Ectodermal cell (in vitro differentiated cells): ENCODE measurements around the gene DHCR24.

Experiments used
- H3K27ac ChIP-seq: 2 replicates; pipeline ENCODE4 v1.7.0; 2013; ENCODE audit warnings: mild to moderate bottlenecking, low read depth, low read length; ENCODE audit not compliant: insufficient read depth, poor library complexity, severe bottlenecking
- H3K27me3 ChIP-seq: 2 replicates; pipeline ENCODE4 v1.7.0; 2013; ENCODE audit warnings: mild to moderate bottlenecking, low read length; ENCODE audit not compliant: insufficient read depth, control insufficient read depth, poor library complexity, severe bottlenecking
- H3K36me3 ChIP-seq: one replicate; pipeline ENCODE4 v1.7.0; 2013; ENCODE audit warnings: low read length; ENCODE audit not compliant: control insufficient read depth, insufficient read depth
- H3K4me1 ChIP-seq: one replicate; pipeline ENCODE4 v1.7.0; 2013; ENCODE audit warnings: low read length; ENCODE audit not compliant: control insufficient read depth, insufficient read depth
- H3K4me3 ChIP-seq: 2 replicates; pipeline ENCODE4 v1.7.0; 2013; ENCODE audit warnings: low read depth, low read length, control low read depth; ENCODE audit not compliant: insufficient read depth
- H3K9me3 ChIP-seq: 2 replicates; pipeline ENCODE4 v1.7.0; 2013; ENCODE audit warnings: mild to moderate bottlenecking, low read length, moderate library complexity; ENCODE audit not compliant: control insufficient read depth
- WGBS, 2 experiments: methylation state at CpG; one replicate each; pipeline ENCODE4 v1.1.7; 2013; ENCODE audit warnings: missing lambda C conversion rate in 2 of 2; 5-methylcytosine and 5-hydroxymethylcytosine counted together

DHCR24 gene

GRCh38 chr1:54854381-54855020 lies 32.5 kb downstream of the DHCR24 start:
- H3K4me1 ChIP-seq, result no peaks in the 10 kb centered on the region
- H3K9me3 ChIP-seq, result no peaks in the 10 kb centered on the region
- H3K36me3 ChIP-seq, result peaks cover 27% of the 10 kb centered on the region
- no peaks in the 10 kb centered on the region for H3K27me3 ChIP-seq
- H3K4me3 ChIP-seq, result no peak overlapping the region
- H3K27ac ChIP-seq, result no peak overlapping the region
- WGBS, 2 experiments, result 92 to 97% methylated on average over 12 of the region's 12 CpGs

- H3K9me3 ChIP-seq, result no peaks in the 10 kb centered on the region
- H3K4me3 ChIP-seq, result no peak overlapping the region
- H3K4me1 ChIP-seq, result no peaks in the 10 kb centered on the region
- 95 to 96% methylated on average over 12 of the region's 12 CpGs for WGBS, 2 experiments
- no peak overlapping the region for H3K27ac ChIP-seq
- no peaks in the 10 kb centered on the region for H3K27me3 ChIP-seq
- H3K36me3 ChIP-seq, result peaks cover 32% of the 10 kb centered on the region
Measured at GRCh38 chr1:54853793-54854370, 33.1 kb downstream of the DHCR24 start.

DNA sequence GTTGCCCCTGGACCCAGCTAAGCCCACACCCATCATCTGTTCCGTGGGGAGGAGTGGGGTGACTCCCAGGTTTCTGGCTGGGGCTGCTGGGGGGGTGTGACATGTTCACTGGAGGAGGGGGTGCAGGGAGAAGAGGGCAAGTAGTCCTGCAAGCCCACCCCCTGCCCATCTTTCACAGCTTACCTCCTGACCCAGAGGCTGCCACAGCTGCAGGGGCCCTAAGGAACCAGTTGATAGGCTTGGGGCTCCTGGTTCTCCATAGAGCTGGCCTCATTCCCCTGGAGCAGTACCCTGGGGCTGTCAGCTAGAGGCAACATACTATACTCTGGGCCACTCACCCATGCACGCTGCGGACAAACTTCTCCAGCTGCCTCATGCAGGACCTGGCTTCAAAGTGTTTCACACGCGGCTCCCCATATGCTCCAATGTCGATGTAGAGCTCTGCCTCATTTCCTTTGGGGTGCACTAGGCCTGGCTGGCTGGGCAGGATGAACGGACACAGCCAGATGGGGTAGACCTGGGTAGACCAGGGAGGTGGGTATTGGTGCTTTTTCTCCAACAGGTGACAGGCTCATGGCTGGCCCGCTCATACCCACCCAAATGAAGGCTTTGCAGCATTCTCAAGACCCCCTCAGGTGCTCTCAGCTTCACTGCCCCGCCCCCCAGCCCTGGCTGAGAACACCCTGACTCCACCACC lies 33.8 kb downstream of the DHCR24 start:
- no peak overlapping the region for H3K4me3 ChIP-seq
- no peaks in the 10 kb centered on the region for H3K27me3 ChIP-seq
- no peaks in the 10 kb centered on the region for H3K9me3 ChIP-seq
- H3K4me1 ChIP-seq, result no peaks in the 10 kb centered on the region
- H3K36me3 ChIP-seq, result peaks cover 34% of the 10 kb centered on the region
- H3K27ac ChIP-seq, result no peak overlapping the region
- 95 to 98% methylated on average over 8 to 9 of the region's 9 CpGs for WGBS, 2 experiments

DNA sequence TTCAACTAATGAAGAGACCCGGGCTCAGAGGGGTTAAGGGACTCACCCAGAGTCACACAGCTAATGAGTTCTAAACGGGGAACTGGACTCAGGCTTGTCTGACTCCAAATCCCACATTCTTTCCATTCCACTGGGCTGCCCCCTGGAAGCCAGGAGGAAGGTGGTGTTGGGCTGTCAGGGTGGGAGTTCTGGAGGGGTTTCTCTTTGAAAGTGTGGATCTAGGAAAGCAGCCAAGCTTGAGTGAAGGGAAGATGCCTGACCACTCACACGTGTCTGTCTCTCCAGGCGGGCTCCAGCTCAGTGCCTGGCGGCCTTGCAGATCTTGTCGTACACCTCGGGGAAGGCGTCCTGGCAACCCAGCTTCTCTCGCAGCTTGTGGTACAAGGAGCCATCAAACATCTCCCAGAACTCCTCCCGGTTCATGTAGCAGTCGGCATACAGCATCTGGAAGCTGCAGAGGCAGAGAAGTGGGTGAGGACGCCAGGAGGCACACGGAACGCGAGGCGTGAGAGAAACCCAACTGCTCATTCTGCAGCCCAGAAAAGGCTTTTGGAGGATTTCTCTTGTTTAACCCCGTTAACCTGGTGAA lies 35.0 kb downstream of the DHCR24 start:
- Histone ChIP-seq H3K4me3 (no peak overlapping the region), H3K9me3 (no peaks in the 10 kb centered on the region), H3K27me3 (no peaks in the 10 kb centered on the region), H3K27ac (no peak overlapping the region), H3K36me3 (peaks cover 36% of the 10 kb centered on the region), H3K4me1 (no peaks in the 10 kb centered on the region)
- WGBS, 2 experiments, result 92 to 94% methylated on average over 17 of the region's 17 CpGs

- H3K4me3 ChIP-seq, result no peak overlapping the region
- no peaks in the 10 kb centered on the region for H3K4me1 ChIP-seq
- H3K9me3 ChIP-seq, result no peaks in the 10 kb centered on the region
- H3K27ac ChIP-seq, result no peak overlapping the region
- WGBS, 2 experiments, result 91 to 94% methylated on average over 9 of the region's 9 CpGs
- peaks cover 36% of the 10 kb centered on the region for H3K36me3 ChIP-seq
- no peaks in the 10 kb centered on the region for H3K27me3 ChIP-seq
Measured at GRCh38 chr1:54851406-54851805, 35.6 kb downstream of the DHCR24 start.

DNA sequence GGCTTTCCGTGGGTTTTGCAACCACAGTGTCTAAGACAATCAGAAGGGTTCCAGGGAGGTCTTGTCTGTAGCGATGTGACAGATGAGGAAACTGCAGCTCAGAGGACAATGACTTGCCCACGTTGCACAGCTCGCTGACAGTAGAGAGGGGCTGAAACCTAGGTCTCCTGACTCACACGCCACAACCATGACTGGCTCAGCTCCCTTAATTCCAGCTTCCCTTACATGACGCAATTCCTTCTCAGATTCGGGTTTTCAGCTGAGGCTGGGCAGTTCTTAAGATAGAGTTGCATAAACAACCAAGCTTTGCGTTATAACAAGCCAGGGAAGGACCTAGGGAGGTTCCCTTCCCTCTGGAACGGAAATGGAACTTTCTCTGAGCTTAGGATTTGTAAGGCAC lies 36.3 kb downstream of the DHCR24 start:
- no peak overlapping the region for H3K27ac ChIP-seq
- WGBS, 2 experiments, result 96% methylated on average over 9 of the region's 9 CpGs
- no peaks in the 10 kb centered on the region for H3K9me3 ChIP-seq
- no peak overlapping the region for H3K4me3 ChIP-seq
- H3K4me1 ChIP-seq, result no peaks in the 10 kb centered on the region
- H3K27me3 ChIP-seq, result no peaks in the 10 kb centered on the region
- peaks cover 36% of the 10 kb centered on the region for H3K36me3 ChIP-seq

- Histone ChIP-seq H3K4me3 (no peak overlapping the region), H3K27ac (no peak overlapping the region), H3K36me3 (peaks cover 36% of the 10 kb centered on the region), H3K9me3 (no peaks in the 10 kb centered on the region), H3K4me1 (no peaks in the 10 kb centered on the region), H3K27me3 (no peaks in the 10 kb centered on the region)
- 96 to 97% methylated on average over 5 of the region's 5 CpGs for WGBS, 2 experiments
Measured at GRCh38 chr1:54850069-54850730, 36.8 kb downstream of the DHCR24 start.

DNA sequence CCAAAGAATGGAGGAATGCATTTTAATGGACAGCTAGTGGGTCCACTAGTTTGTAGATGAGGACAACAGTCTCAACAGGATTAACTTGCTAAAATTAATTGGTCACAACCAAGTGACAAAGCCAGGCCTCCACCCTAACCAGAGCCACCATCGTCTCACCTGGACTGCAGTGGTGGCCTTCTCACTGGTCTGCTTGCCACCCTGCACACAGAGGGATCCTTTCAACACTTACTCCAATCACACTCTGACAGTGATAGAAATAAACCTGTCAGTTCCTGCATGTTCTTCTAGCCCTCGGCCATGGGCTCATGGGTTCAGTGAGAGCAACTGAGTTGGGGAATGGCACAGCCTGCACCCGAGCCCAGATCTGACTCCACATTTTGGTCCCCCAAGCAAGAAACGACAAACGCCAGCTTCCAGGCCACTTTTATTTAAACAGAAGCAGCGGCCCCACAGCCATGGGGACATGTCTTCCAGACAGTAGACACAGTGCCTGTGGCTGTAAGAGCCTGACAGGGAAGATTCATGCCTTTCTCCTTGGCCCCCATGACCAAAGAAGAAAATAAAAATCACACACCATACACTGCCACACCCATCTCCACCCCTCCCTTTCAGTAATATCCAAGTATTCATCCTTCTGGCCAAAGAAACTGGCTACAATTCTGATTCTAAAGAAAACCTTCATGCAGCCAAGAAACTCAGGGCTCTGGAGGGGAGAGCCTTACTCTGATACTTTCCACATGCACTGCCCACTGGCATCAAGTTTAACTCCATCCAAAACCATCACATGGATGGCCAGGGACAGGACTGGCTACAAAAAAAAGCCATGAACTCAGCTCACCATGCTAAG lies 37.6 kb downstream of the DHCR24 start:
- H3K9me3 ChIP-seq, result no peaks in the 10 kb centered on the region
- WGBS, 2 experiments, result 93 to 94% methylated on average over 6 of the region's 6 CpGs

GRCh38 chr1:54848134-54848948 lies 38.7 kb downstream of the DHCR24 start:
- peaks cover 29% of the 10 kb centered on the region for H3K36me3 ChIP-seq
- no peaks in the 10 kb centered on the region for H3K9me3 ChIP-seq
- no peaks in the 10 kb centered on the region for H3K4me1 ChIP-seq
- H3K4me3 ChIP-seq, result no peak overlapping the region
- H3K27ac ChIP-seq, result no peak overlapping the region
- WGBS, 2 experiments, result 96 to 97% methylated on average over 7 of the region's 7 CpGs
- H3K27me3 ChIP-seq, result no peaks in the 10 kb centered on the region

More for the DNA sequence above, 37.6 kb downstream of the DHCR24 start:
- H3K4me3 ChIP-seq, result no peak overlapping the region
- no peaks in the 10 kb centered on the region for H3K27me3 ChIP-seq
- H3K36me3 ChIP-seq, result peaks cover 36% of the 10 kb centered on the region
- H3K27ac ChIP-seq, result no peak overlapping the region
- no peaks in the 10 kb centered on the region for H3K4me1 ChIP-seq
